Fibroblast of gingiva (primary cell): ENCODE data around the gene GABBR2.

Experiments used
- DNase-seq: peaks from one replicate; pipeline ENCODE4 v3.0.0-alpha.2; 2011; ENCODE audit warnings: low read depth

Gene GABBR2

GRCh38 chr9:98321269-98321668, 387.5 kb downstream of the GABBR2 start:
- DNase-seq = no peak

GRCh38 chr9:98318834-98319478, 389.8 kb downstream of the GABBR2 start:
- peak; percentile 40 for DNase-seq

- DNase-seq = no peak
These were observed 390.5 kb downstream of the GABBR2 start for GRCh38 chr9:98318041-98318790.

- DNase-seq = no peak
These were observed 391.4 kb downstream of the GABBR2 start for GRCh38 chr9:98317134-98317857.

- DNase-seq = no peak
These were observed 392.1 kb downstream of the GABBR2 start for GRCh38 chr9:98316445-98317133.

GRCh38 chr9:98315551-98316060, 393.1 kb downstream of the GABBR2 start:
- DNase-seq = peak; percentile 68

- DNase-seq = no peak
These were observed 393.7 kb downstream of the GABBR2 start for GRCh38 chr9:98315067-98315453.

- peak; percentile 37 for DNase-seq
These were observed 394.2 kb downstream of the GABBR2 start for GRCh38 chr9:98314381-98315066.

GRCh38 chr9:98312365-98312764, 396.4 kb downstream of the GABBR2 start:
- DNase-seq = no peak

GRCh38 chr9:98311541-98311940, 397.2 kb downstream of the GABBR2 start:
- no peak for DNase-seq

GRCh38 chr9:98310752-98311392, 397.9 kb downstream of the GABBR2 start:
- no peak for DNase-seq

- DNase-seq = no peak
These were observed 402.2 kb downstream of the GABBR2 start for GRCh38 chr9:98306384-98307145.

GRCh38 chr9:98304381-98304780, 404.4 kb downstream of the GABBR2 start:
- no peak for DNase-seq

GRCh38 chr9:98303633-98304125, 405.1 kb downstream of the GABBR2 start:
- DNase-seq = no peak

GRCh38 chr9:98302938-98303632, 405.6 kb downstream of the GABBR2 start:
- no peak for DNase-seq

GRCh38 chr9:98302150-98302549, 406.6 kb downstream of the GABBR2 start:
- no peak for DNase-seq

- no peak for DNase-seq
These were observed 408.1 kb downstream of the GABBR2 start for GRCh38 chr9:98300611-98301010.

- DNase-seq = no peak
These were observed 410.3 kb downstream of the GABBR2 start for GRCh38 chr9:98298476-98298875.

- DNase-seq = no peak
These were observed 412.9 kb downstream of the GABBR2 start for GRCh38 chr9:98295824-98296223.

GRCh38 chr9:98291820-98292219, 416.9 kb downstream of the GABBR2 start:
- DNase-seq = no peak
